Cardiac muscle cell (in vitro differentiated cells and primary cell): ENCODE measurements around the gene ATOH7. TPM values are rescaled to one million over a fixed set of nuclear protein-coding genes. Genes with fewer than 3 reads are reported as not detected.
"Not testable (repeated sequence)": the region's sequence is repeated elsewhere in the genome, so short reads cannot be mapped to it uniquely, and the experiment has no call there.

Experiments
- DNase-seq, 2 donors: peaks; one replicate each; pipeline versions ENCODE4 v3.0.0 to v3.0.0-alpha.2; 2010 to 2017; ENCODE audit warnings: low read depth in 1 of 2, low spot score in 1 of 2
- H3K27ac ChIP-seq: fragments of 200-600 bp; sonication (generic); 2 replicates; pipeline ENCODE4 v1.5.1; 2016
- H3K27me3 ChIP-seq: fragments of 200-600 bp; sonication (generic); 2 replicates; pipeline ENCODE4 v1.6.0; 2016; ENCODE audit warnings: control low read depth
- H3K36me3 ChIP-seq: fragments of 200-600 bp; sonication (generic); 2 replicates; pipeline ENCODE4 v1.5.1; 2016; ENCODE audit warnings: control low read depth
- H3K4me1 ChIP-seq: fragments of 200-600 bp; sonication (generic); 2 replicates; pipeline ENCODE4 v1.8.1; 2017; ENCODE audit warnings: low read depth, mild to moderate bottlenecking, mixed run types
- H3K4me3 ChIP-seq: fragments of 200-600 bp; sonication (generic); 2 replicates; pipeline ENCODE4 v1.5.1; 2016; ENCODE audit warnings: mild to moderate bottlenecking
- H3K9me3 ChIP-seq: fragments of 200-600 bp; sonication (generic); 2 replicates; pipeline ENCODE4 v1.5.1; 2017; ENCODE audit warnings: low read depth, mild to moderate bottlenecking, control low read depth
- polyA plus RNA-seq: library from polyadenylated mRNA; unstranded; fragments of >200 nt; fragmentation: Nextera tagmentation; extraction: Ambion mirVana; gene quantifications from 2 replicates; pipeline ENCODE4 v1.2.1, GENCODE V29; 2016
- total RNA-seq: library from RNA; depleted of rRNA; stranded (reverse); fragments of >200 nt; gene quantifications from 2 replicates; pipeline ENCODE4 v1.2.3, GENCODE V29; 2016
- TF ChIP-seq, protein P1 (sequence below): IDR thresholded peaks from 2 replicates; pipeline ENCODE4 v1.5.1; 2012; ENCODE audit warnings: low read depth, mild to moderate bottlenecking, low read length

Gene ATOH7
- total and polyA plus RNA-seq, 2 experiments from 2014 or later, result 0.29 TPM; not detected in 1

DNA sequence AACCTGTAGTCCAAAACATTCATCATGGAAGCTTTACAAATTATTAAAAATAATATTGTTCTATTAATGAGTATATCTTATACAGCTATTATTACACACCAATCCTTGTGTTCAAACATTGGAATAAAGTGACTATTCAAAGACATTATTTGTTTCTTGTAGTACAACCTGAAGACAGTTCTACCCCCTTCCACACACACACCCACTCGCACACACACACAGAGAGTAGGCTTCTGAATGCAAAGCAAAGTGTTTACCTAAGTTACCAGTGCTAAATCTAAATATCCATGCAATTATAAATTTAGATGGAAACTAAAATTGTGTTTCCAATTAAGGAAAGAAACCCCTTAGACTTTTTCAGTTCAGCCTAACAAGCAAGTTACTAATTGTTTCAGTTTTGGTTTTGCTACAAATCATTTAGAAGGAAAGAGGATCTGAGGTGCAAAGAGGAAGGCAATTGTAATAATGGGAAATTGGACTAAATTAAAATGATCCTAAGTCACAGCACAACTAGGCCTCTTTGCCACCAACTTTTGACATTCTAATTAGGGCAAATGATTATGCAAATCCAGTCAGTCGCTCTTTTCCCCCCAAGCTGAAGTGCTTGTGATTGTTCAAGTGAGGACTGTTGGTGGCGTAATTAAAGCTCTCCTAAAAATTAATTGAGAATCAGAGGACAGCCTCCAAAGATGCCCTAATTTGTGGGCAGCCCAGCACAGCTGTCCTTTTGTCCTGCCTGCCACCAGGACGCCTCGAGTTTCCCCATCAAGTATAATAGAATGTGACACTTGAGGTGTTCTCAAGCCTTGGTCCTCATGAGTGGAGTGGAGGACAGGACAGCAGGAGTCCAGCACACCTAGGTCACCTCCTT, 19.9 kb upstream of the ATOH7 start:
- Histone ChIP-seq H3K27ac (no peak overlapping the region), H3K9me3 (no peaks in the 10 kb centered on the region), H3K4me1 (peaks cover 1% of the 10 kb centered on the region), H3K27me3 (no peaks in the 10 kb centered on the region), H3K4me3 (no peak overlapping the region), H3K36me3 (no peaks in the 10 kb centered on the region)
- DNase-seq, result no peak
- TF ChIP-seq, protein P1, sequence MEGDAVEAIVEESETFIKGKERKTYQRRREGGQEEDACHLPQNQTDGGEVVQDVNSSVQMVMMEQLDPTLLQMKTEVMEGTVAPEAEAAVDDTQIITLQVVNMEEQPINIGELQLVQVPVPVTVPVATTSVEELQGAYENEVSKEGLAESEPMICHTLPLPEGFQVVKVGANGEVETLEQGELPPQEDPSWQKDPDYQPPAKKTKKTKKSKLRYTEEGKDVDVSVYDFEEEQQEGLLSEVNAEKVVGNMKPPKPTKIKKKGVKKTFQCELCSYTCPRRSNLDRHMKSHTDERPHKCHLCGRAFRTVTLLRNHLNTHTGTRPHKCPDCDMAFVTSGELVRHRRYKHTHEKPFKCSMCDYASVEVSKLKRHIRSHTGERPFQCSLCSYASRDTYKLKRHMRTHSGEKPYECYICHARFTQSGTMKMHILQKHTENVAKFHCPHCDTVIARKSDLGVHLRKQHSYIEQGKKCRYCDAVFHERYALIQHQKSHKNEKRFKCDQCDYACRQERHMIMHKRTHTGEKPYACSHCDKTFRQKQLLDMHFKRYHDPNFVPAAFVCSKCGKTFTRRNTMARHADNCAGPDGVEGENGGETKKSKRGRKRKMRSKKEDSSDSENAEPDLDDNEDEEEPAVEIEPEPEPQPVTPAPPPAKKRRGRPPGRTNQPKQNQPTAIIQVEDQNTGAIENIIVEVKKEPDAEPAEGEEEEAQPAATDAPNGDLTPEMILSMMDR, result no peak

DNA sequence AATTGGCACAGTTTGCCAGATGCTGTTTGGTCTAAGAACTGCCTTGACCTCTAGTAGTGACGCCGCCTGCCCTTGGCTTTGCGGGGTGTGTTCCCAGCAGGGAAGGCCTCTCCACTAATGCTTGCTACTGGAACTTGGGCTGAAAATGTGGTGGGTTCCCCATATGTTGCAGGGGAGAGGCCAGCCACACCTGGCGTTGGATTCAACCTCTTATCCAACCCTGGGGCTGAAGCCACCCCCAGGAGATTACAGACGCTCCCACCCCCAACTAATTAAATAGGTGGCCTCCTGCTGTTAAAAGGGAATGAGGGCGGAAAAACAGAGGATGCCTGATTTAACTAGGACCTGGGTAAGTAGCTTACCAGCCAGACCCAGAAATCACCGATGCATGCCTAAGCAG, 19.2 kb upstream of the ATOH7 start:
- no peaks in the 10 kb centered on the region for H3K9me3 ChIP-seq
- H3K4me3 ChIP-seq, result no peak overlapping the region
- H3K4me1 ChIP-seq, result no peaks in the 10 kb centered on the region
- H3K27ac ChIP-seq, result no peak overlapping the region
- TF ChIP-seq, protein P1, result no peak
- no peak for DNase-seq
- no peaks in the 10 kb centered on the region for H3K27me3 ChIP-seq
- no peaks in the 10 kb centered on the region for H3K36me3 ChIP-seq

DNA sequence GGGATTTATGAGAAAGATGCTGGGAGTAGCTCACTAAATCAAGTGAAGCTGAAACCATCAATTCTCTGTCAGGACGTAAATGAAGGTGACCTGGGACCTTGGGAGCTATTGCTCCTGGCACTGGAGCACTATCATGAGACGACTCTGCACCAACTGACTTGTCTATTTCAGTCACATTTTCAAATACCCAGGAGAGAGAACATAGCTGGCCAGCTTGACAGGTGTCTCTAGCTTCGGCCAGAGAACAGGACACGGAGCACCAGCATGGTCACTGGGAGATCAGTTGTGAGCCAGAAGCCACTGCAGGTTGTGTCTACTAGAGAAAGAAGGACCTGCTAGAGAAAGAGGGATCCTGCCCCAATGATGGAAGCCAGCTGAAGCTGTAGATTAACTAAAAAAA, 17.4 kb upstream of the ATOH7 start:
- TF ChIP-seq, protein P1, result no peak
- no peak overlapping the region for H3K27ac ChIP-seq

DNA sequence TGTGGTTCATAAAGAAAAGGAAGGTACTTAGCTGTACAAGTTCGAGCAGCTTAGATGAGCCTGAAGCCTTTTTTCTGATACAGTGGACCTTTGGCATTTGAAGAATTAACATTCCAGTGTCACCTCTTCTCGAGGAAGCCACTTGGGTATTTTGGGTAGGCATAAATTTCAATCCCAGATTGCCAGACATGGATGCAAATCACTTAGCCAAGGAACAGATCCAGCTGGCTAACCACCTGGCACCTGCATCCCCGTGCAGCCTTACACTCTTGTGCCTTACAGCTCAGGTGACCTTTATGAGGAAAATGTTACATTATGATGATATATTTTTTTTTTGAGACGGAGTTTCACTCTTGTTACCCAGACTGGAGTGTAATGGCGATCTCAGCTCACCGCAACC, 16.0 kb upstream of the ATOH7 start:
- Histone ChIP-seq H3K36me3 (no peaks in the 10 kb centered on the region), H3K4me3 (no peak overlapping the region), H3K4me1 (no peaks in the 10 kb centered on the region), H3K9me3 (no peaks in the 10 kb centered on the region), H3K27ac (no peak overlapping the region), H3K27me3 (no peaks in the 10 kb centered on the region)
- no peak for DNase-seq
- TF ChIP-seq, protein P1, result no peak

More for the DNA sequence above, 17.4 kb upstream of the ATOH7 start:
- Histone ChIP-seq H3K4me1 (no peaks in the 10 kb centered on the region), H3K27me3 (no peaks in the 10 kb centered on the region), H3K4me3 (no peak overlapping the region), H3K9me3 (no peaks in the 10 kb centered on the region), H3K36me3 (no peaks in the 10 kb centered on the region)
- DNase-seq, result no peak

DNA sequence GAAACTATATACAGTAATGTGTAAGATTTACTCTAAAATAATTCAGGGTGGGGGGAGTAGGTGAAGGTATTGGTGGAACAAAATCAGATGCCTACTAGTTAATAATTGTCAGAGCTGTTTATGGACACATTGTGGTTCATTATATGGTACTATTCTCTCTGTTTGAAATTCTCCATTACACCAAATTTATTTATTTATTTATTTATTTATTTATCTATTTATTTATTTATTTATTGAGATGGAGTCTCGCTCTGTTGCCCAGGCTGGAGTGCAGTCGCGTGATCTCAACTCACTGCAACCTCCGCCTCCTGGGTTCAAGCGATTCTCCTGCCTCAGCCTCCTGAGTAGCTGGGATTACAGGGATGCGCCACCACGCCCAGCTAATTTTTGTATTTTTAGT, 14.5 kb upstream of the ATOH7 start:
- not testable (repeated sequence) for H3K4me1 ChIP-seq, H3K27ac ChIP-seq

DNA sequence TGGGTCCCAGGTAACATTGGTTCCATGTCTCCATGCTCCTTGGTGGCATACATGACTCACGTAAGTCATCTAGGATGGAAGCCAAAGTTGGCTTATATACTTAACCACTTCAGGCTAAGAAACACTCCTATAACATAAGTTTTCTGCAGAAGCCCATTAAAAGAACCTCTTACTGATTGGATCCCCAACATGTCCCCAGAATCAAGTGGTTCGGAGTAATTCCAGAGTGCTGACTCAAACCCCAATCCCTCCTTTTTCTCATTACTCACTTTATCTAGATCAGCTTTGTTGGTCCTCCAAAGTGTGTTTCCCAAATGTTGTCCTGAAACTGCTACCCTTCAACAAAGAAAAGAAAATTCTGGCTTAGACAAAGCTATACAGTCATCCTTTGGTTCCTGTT, 10.1 kb upstream of the ATOH7 start:
- no peak overlapping the region for H3K27ac ChIP-seq
- no peak overlapping the region for H3K4me3 ChIP-seq
- H3K9me3 ChIP-seq, result no peaks in the 10 kb centered on the region
- H3K36me3 ChIP-seq, result no peaks in the 10 kb centered on the region
- no peaks in the 10 kb centered on the region for H3K4me1 ChIP-seq
- no peak for DNase-seq
- H3K27me3 ChIP-seq, result no peaks in the 10 kb centered on the region
- TF ChIP-seq, protein P1, result no peak

More for the DNA sequence above, 14.5 kb upstream of the ATOH7 start:
- H3K27me3 ChIP-seq, H3K4me3 ChIP-seq, H3K36me3 ChIP-seq, H3K9me3 ChIP-seq, DNase-seq: not testable (repeated sequence)
